Upper lobe of left lung (tissue), 4 donors: ENCODE results near the gene ARAP3.

Source experiments
- CTCF ChIP-seq, 6 experiments: fragments of 450-650 bp in 4 of 6; fragments of 200-600 bp in 2 of 6; sonication (generic) in 2 of 6; IDR thresholded peaks; one replicate each; pipeline ENCODE4 v1.5.1; 2016 to 2019; ENCODE audit warnings: antibody characterized with exemption in 6 of 6
- EP300 ChIP-seq, 4 donors: sonication (generic); formaldehyde crosslinking; IDR thresholded peaks; one replicate each; pipeline ENCODE4 v1.5.1; 2017; ENCODE audit warnings: antibody characterized with exemption in 4 of 4, control low read depth in 2 of 4
- POLR2A ChIP-seq, 4 donors: fragments of 450-650 bp; IDR thresholded peaks; one replicate each; pipeline ENCODE4 v1.5.1; 2016 to 2017; ENCODE audit warnings: antibody characterized with exemption in 4 of 4, mild to moderate bottlenecking in 2 of 4

- TF ChIP-seq CTCF (IDR thresholded peaks at IDR 0.05) (no peak), EP300 (IDR thresholded peaks at IDR 0.05) (no peak), POLR2A (IDR thresholded peaks at IDR 0.05) (no peak)
Measured at GRCh38 chr5:141617128-141617527, 64.9 kb downstream of the ARAP3 start.
